Retinal pigment epithelial cell (primary cell): ENCODE data around the gene PPP1R1B.
A peak's percentile ranks its signal among the peaks of the same experiment; 100 is the strongest.

Source experiments
- DNase-seq: peaks from one replicate; pipeline ENCODE4 v3.0.0-alpha.2; 2010; ENCODE audit warnings: low read depth
- H3K4me3 ChIP-seq: 2 replicates; pipeline ENCODE4 v1.5.1; 2011; ENCODE audit warnings: mild to moderate bottlenecking, low read length, control low read depth, moderate library complexity
- CTCF ChIP-seq: conservative IDR thresholded peaks from 2 replicates; pipeline ENCODE4 v1.5.1; 2011; ENCODE audit warnings: low read depth, low read length, control low read depth, inconsistent platforms

PPP1R1B gene

GRCh38 chr17:39666601-39667261, 40.0 kb downstream of the PPP1R1B start:
- no peak for TF ChIP-seq CTCF
- no peak for DNase-seq
- H3K4me3 ChIP-seq: no peak overlapping the region

- TF ChIP-seq CTCF: no peak
- no peak for DNase-seq
- no peak overlapping the region for H3K4me3 ChIP-seq
These were observed 40.7 kb downstream of the PPP1R1B start for GRCh38 chr17:39667262-39667944.

- DNase-seq: no peak
- no peak within 1 kb of the TSS for H3K4me3 ChIP-seq
- peak; percentile 69 for TF ChIP-seq CTCF
These were observed 41.5 kb downstream of the PPP1R1B start, which contains the start of gene PNMT for GRCh38 chr17:39667945-39668924. Gene PNMT, plus strand, starts transcription at chr17:39668453. Its CDS starts 23 bp downstream, at chr17:39668476.

- TF ChIP-seq CTCF: no peak
- no peak for DNase-seq
- no peak overlapping the region for H3K4me3 ChIP-seq
These were observed 43.4 kb downstream of the PPP1R1B start for GRCh38 chr17:39669897-39670735.

GRCh38 chr17:39670746-39671145, 44.0 kb downstream of the PPP1R1B start:
- no peak for DNase-seq
- TF ChIP-seq CTCF: no peak
- no peak overlapping the region for H3K4me3 ChIP-seq

GRCh38 chr17:39671651-39672521, 45.1 kb downstream of the PPP1R1B start:
- H3K4me3 ChIP-seq: no peak overlapping the region
- DNase-seq: no peak
- TF ChIP-seq CTCF: peak; percentile 82
